Parathyroid adenoma (tissue), 2 donors: Measurements from ENCODE around the gene KIF26A.

ENCODE experiments used
- H2AFZ ChIP-seq: fragments of 300-600 bp; sonication (generic); one replicate; pipeline ENCODE4 v1.7.0; 2017; ENCODE audit warnings: antibody characterized with exemption, mild to moderate bottlenecking
- H3K27ac ChIP-seq: fragments of 300-600 bp; sonication (generic); one replicate; pipeline ENCODE4 v1.7.0; 2017
- H3K27me3 ChIP-seq: fragments of 300-600 bp; sonication (generic); one replicate; pipeline ENCODE4 v1.7.0; 2017; ENCODE audit warnings: low read length; ENCODE audit not compliant: control insufficient read depth, insufficient read depth
- H3K36me3 ChIP-seq: fragments of 300-600 bp; sonication (generic); one replicate; pipeline ENCODE4 v1.7.0; 2017; ENCODE audit warnings: low read length; ENCODE audit not compliant: control insufficient read depth, insufficient read depth
- H3K4me1 ChIP-seq: fragments of 300-600 bp; sonication (generic); one replicate; pipeline ENCODE4 v1.7.0; 2017; ENCODE audit warnings: control low read depth
- H3K4me2 ChIP-seq: fragments of 300-600 bp; sonication (generic); one replicate; pipeline ENCODE4 v1.7.0; 2017; ENCODE audit warnings: low read length
- H3K4me3 ChIP-seq: fragments of 300-600 bp; sonication (generic); one replicate; pipeline ENCODE4 v1.7.0; 2017; ENCODE audit warnings: low read depth, low read length
- H3K79me2 ChIP-seq: fragments of 300-600 bp; sonication (generic); one replicate; pipeline ENCODE4 v1.7.0; 2017; ENCODE audit warnings: control low read depth
- H3K9ac ChIP-seq: fragments of 300-600 bp; sonication (generic); one replicate; pipeline ENCODE4 v1.7.0; 2017; ENCODE audit warnings: mild to moderate bottlenecking
- H3K9me3 ChIP-seq: fragments of 300-600 bp; sonication (generic); one replicate; pipeline ENCODE4 v1.7.0; 2017; ENCODE audit warnings: low read length; ENCODE audit not compliant: control insufficient read depth
- TF ChIP-seq, protein P1 (sequence below): fragments of 300-600 bp; sonication (generic); IDR thresholded peaks from one replicate; pipeline ENCODE4 v1.7.0; 2017; ENCODE audit warnings: antibody characterized with exemption, mild to moderate bottlenecking
- donor health status: primary hyperparathyroidism.

Gene KIF26A

DNA sequence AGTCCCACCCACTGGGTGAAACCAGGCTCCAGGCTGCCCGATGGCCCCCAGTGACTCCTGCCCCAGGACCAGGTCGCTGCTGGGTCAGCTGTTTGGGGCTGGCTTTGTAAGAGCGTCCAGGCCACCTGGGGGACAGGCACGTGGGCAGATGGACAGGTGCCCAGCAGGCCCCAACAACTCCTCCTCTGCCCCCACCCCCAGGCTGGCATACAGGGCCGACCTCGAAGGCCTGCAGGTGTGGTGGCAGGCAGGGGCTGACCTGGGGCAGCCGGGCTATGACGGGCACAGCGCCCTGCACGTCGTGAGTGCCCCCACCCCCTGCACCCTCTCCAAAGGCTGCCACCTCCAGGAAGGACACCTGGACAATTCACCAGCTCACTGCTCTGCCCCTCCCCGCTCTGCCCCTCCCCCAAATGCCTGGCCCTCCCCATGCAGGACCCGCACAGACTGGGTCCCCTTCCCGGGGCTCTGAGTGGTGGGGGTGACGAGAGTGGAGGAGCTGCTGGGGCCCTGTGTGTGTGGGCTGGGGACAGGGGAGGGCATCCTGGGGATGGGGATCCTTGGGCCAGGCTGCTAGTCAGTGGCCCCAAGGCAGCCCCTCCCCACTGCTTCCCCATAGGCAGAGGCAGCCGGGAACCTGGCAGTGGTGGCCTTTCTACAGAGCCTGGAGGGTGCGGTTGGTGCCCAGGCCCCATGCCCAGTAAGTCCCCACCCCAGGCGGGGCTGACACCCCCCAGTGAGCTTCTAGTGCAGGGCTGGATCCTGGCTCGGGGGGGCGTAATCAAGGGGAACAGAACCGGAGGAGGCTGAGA, 26.9 kb upstream of the KIF26A start:
- Histone ChIP-seq H3K4me3 (no peak overlapping the region), H3K36me3 (no peaks in the 10 kb centered on the region), H3K9ac (no peak overlapping the region), H3K4me1 (peaks cover 5% of the 10 kb centered on the region), H3K4me2 (no peak overlapping the region), H2AFZ (no peak overlapping the region), H3K79me2 (no peaks in the 10 kb centered on the region), H3K27me3 (no peaks in the 10 kb centered on the region), H3K27ac (no peak overlapping the region), H3K9me3 (no peaks in the 10 kb centered on the region)
- TF ChIP-seq, protein P1, sequence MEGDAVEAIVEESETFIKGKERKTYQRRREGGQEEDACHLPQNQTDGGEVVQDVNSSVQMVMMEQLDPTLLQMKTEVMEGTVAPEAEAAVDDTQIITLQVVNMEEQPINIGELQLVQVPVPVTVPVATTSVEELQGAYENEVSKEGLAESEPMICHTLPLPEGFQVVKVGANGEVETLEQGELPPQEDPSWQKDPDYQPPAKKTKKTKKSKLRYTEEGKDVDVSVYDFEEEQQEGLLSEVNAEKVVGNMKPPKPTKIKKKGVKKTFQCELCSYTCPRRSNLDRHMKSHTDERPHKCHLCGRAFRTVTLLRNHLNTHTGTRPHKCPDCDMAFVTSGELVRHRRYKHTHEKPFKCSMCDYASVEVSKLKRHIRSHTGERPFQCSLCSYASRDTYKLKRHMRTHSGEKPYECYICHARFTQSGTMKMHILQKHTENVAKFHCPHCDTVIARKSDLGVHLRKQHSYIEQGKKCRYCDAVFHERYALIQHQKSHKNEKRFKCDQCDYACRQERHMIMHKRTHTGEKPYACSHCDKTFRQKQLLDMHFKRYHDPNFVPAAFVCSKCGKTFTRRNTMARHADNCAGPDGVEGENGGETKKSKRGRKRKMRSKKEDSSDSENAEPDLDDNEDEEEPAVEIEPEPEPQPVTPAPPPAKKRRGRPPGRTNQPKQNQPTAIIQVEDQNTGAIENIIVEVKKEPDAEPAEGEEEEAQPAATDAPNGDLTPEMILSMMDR: no peak

DNA sequence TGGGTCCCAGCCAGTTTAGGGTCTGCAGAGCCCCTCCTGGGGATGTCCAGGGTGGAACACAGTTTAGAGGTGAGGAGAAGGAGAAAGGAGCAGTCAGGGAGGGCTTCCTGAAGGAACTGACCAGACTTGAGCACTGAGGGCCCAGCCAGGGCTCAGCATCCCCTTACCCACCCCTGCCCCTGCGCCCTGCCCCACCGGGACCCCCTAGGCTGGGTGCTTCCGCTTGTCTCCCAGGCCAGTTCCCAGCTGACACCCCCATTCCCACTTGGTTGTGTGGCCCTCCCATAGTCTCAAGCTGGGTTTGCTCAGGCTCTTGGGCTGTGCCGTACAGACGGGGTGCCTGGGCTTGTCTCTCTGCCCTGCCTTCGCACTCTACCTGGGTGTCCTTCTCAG, 26.3 kb upstream of the KIF26A start:
- Histone ChIP-seq H2AFZ (no peak overlapping the region), H3K9me3 (no peaks in the 10 kb centered on the region), H3K4me3 (no peak overlapping the region), H3K27ac (no peak overlapping the region), H3K4me1 (peaks cover 5% of the 10 kb centered on the region), H3K36me3 (no peaks in the 10 kb centered on the region), H3K4me2 (no peak overlapping the region), H3K79me2 (no peaks in the 10 kb centered on the region), H3K9ac (no peak overlapping the region), H3K27me3 (no peaks in the 10 kb centered on the region)
- TF ChIP-seq, protein P1: no peak

DNA sequence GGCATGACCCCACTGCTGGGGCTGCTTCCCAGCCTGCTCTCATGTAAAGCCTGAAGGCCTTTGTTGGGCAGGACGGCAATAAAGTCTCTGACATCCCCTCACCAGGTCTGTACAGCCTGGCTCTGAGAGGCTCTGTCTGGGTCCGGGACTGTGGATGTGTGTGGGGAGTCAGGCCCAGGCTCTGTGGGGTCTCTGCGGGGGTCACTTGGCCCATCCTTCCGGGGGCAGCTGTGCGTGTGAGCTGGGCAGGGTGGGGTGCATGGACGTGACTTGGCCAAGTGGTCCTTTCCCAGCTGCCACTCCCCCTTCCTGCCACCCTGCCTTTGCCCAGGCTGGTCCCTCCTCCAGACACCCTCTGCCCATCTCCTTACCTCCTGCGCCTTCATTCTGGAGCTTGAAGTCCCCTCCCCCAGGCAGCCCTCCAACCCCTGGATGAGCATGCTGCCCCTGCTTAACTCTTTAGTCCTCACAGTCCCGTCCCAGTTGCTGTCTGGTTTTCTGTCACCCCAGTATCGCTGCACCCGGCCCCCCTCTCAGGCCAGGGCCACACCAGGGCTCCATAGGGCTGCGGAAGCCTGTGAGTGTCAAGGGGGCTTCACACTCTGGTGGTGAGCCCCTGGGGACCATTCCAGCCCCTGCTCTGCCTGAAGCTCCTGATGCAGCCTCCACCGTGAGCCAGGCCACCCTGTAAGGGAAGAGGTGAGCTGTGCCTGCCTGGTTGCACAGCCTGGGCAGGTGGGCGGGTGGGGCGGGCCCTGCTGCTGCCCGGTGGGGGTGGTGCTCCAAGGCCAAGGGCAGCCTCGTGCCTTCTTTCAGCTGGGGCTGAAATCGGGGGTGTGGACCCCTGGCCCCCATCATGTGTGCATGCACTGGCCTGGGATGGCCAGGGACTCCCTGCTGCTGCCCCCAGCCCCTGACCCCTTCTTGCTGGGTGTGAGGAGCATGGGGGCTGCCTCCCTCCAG, 25.5 kb upstream of the KIF26A start:
- Histone ChIP-seq H3K4me1 (peaks cover 8% of the 10 kb centered on the region), H3K27me3 (no peaks in the 10 kb centered on the region), H3K4me3 (no peak overlapping the region), H3K9ac (no peak overlapping the region), H2AFZ (no peak overlapping the region), H3K79me2 (no peaks in the 10 kb centered on the region), H3K9me3 (no peaks in the 10 kb centered on the region), H3K36me3 (no peaks in the 10 kb centered on the region), H3K27ac (no peak overlapping the region), H3K4me2 (no peak overlapping the region)
- TF ChIP-seq, protein P1: no peak

DNA sequence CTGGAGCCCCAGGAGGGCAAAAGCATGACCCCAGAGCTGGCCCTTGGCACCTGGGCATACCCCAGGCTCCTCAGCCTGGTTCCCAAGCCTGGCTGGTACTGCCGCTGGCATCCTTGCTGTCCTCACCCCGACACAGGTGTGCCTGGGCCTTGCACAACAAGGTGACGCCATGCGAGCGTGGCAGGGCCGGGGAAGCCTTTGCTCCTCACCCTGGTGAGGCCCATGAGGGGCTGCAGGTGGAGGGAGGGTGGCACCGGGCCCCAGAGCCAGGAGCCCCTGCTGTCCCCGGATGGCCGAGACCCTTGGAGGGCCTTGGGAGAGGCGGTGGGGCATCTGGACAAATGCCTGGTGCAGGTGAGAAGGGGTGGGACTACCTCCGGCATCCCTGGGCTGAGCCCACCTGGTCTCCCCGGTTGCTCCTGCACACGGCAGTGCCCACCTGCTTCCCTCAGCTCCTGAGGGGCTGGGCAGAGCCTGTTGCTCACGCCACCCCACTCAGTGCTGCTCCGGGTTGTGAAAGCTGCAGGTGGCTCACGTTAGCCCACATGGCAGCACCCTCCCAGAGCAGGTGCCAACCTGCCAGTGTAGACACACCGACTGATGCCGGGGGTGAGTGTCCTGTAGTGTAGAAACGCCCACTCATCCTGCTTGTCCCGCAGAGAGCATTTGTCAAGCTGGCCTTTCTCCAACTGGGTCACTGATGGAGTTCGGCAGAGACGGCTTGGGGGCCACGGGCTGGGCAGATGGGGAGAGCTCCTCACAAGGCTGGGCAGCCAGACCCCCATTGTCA, 24.6 kb upstream of the KIF26A start:
- no peak overlapping the region for H3K4me2 ChIP-seq
- no peaks in the 10 kb centered on the region for H3K27me3 ChIP-seq
- H3K4me1 ChIP-seq: peaks cover 8% of the 10 kb centered on the region
- TF ChIP-seq, protein P1: no peak
- no peak overlapping the region for H2AFZ ChIP-seq
- no peaks in the 10 kb centered on the region for H3K9me3 ChIP-seq
- H3K79me2 ChIP-seq: no peaks in the 10 kb centered on the region
- H3K27ac ChIP-seq: no peak overlapping the region
- H3K9ac ChIP-seq: no peak overlapping the region
- H3K36me3 ChIP-seq: no peaks in the 10 kb centered on the region
- H3K4me3 ChIP-seq: no peak overlapping the region
